ENCODE measurements around the gene TCF7L1. TPM values are rescaled to one million over a fixed set of nuclear protein-coding genes. Genes with fewer than 3 reads are reported as not detected.

Gene TCF7L1
- total RNA-seq, 2 experiments from 2014 or later, result not detected

GRCh38 chr2:85263591-85263990 lies 130.4 kb downstream of the TCF7L1 start:
- ChIA-PET POLR2A (no interaction called here), CTCF (no interaction called here)
- Mint-ChIP-seq H3K4me1 (ENCODE audit: low read depth) (no peaks in the 10 kb centered on the region), H3K27me3 (no peaks in the 10 kb centered on the region), H3K9me3 (no peaks in the 10 kb centered on the region), H3K4me3 (no peak overlapping the region), H3K27ac (no peak overlapping the region), H3K36me3 (ENCODE audit: low read depth) (no peaks in the 10 kb centered on the region)
- no peak overlapping the region for H3K4me3 ChIP-seq (ENCODE audit: low read length)
- ATAC-seq (ENCODE audit: poor library complexity), result no peak
- H3K9me3 ChIP-seq (ENCODE audit: control insufficient read depth in 1 of 2, insufficient read depth in 1 of 2, low read length in 2 of 2), result no peaks in the 10 kb centered on the region
- no peak overlapping the region for H3K27ac ChIP-seq (ENCODE audit: low read depth in 1 of 2, low read length in 2 of 2)
- no peaks in the 10 kb centered on the region for H3K4me1 ChIP-seq (ENCODE audit: insufficient read depth, low read length)
- H3K27me3 ChIP-seq (ENCODE audit: control insufficient read depth in 1 of 2, insufficient read depth in 2 of 2, low read length in 2 of 2), result no peaks in the 10 kb centered on the region
- H3K36me3 ChIP-seq (ENCODE audit: insufficient read depth, low read length), result no peaks in the 10 kb centered on the region
- no peak for TF ChIP-seq CTCF (IDR thresholded peaks at IDR 0.05)
- no peak for DNase-seq
- intact Hi-C loops (cut with DNase I, micrococcal nuclease), result no loop called here

GRCh38 chr2:85264471-85264870 lies 131.3 kb downstream of the TCF7L1 start:
- ChIA-PET POLR2A (no interaction called here), CTCF (no interaction called here)
- H3K27ac Mint-ChIP-seq, result no peak overlapping the region
- Histone ChIP-seq H3K27me3 (ENCODE audit: control insufficient read depth in 1 of 2, insufficient read depth in 2 of 2, low read length in 2 of 2) (no peaks in the 10 kb centered on the region), H3K27ac (ENCODE audit: low read depth in 1 of 2, low read length in 2 of 2) (no peak overlapping the region), H3K9me3 (ENCODE audit: control insufficient read depth in 1 of 2, insufficient read depth in 1 of 2, low read length in 2 of 2) (no peaks in the 10 kb centered on the region), H3K4me1 (ENCODE audit: insufficient read depth, low read length) (no peaks in the 10 kb centered on the region), H3K4me3 (ENCODE audit: low read length) (no peak overlapping the region), H3K36me3 (ENCODE audit: insufficient read depth, low read length) (no peaks in the 10 kb centered on the region)
- ATAC-seq (ENCODE audit: poor library complexity), result no peak
- no peaks in the 10 kb centered on the region for H3K9me3 Mint-ChIP-seq
- no peaks in the 10 kb centered on the region for H3K27me3 Mint-ChIP-seq
- H3K36me3 Mint-ChIP-seq (ENCODE audit: low read depth), result no peaks in the 10 kb centered on the region
- TF ChIP-seq CTCF (IDR thresholded peaks at IDR 0.05), result no peak
- H3K4me1 Mint-ChIP-seq (ENCODE audit: low read depth), result no peaks in the 10 kb centered on the region
- intact Hi-C loops (cut with DNase I, micrococcal nuclease), result no loop called here
- no peak overlapping the region for H3K4me3 Mint-ChIP-seq
- no peak for DNase-seq

- no peaks in the 10 kb centered on the region for H3K36me3 Mint-ChIP-seq (ENCODE audit: low read depth)
- H3K27me3 Mint-ChIP-seq, result no peaks in the 10 kb centered on the region
- Histone ChIP-seq H3K9me3 (ENCODE audit: control insufficient read depth in 1 of 2, insufficient read depth in 1 of 2, low read length in 2 of 2) (no peaks in the 10 kb centered on the region), H3K4me1 (ENCODE audit: insufficient read depth, low read length) (no peaks in the 10 kb centered on the region), H3K27me3 (ENCODE audit: control insufficient read depth in 1 of 2, insufficient read depth in 2 of 2, low read length in 2 of 2) (no peaks in the 10 kb centered on the region), H3K36me3 (ENCODE audit: insufficient read depth, low read length) (no peaks in the 10 kb centered on the region), H3K27ac (ENCODE audit: low read depth in 1 of 2, low read length in 2 of 2) (no peak overlapping the region), H3K4me3 (ENCODE audit: low read length) (no peak overlapping the region)
- H3K27ac Mint-ChIP-seq, result no peak overlapping the region
- H3K9me3 Mint-ChIP-seq, result no peaks in the 10 kb centered on the region
- H3K4me3 Mint-ChIP-seq, result no peak overlapping the region
- no peak for TF ChIP-seq CTCF (IDR thresholded peaks at IDR 0.05)
- CTCF ChIA-PET, result no interaction called here
- POLR2A ChIA-PET, result no interaction called here
- ATAC-seq (ENCODE audit: poor library complexity), result no peak
- H3K4me1 Mint-ChIP-seq (ENCODE audit: low read depth), result no peaks in the 10 kb centered on the region
- DNase-seq, result no peak
- intact Hi-C loops (cut with DNase I, micrococcal nuclease), result loop anchor here in 1 of 2 experiments (5.0 kb wide), 1 partner anchor 287 kb away; no protein-coding TSS in a partner anchor
These were observed 132.1 kb downstream of the TCF7L1 start for GRCh38 chr2:85265304-85265703.
